ENCODE measurements around the gene HECTD2.

DNA sequence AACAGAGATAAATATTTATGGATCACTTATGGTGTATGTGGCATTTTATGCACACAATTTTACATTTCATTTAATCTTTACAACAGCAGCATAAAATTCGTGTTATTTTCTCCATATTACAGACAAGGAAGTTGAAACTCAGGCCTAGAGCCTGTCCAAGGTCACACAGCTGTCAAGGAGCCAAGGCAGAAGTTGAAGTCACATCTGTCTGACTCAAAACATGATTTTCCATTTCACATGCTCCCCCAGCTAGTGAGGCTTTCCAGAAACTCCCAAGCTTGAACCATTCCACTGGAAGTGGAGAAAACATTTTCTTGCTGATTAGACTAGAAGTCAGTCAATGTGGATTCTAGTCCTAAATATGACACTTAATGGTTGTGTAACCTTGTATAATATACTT, 110.5 kb downstream of the HECTD2 start:
- no peak for TF ChIP-seq CTCF (IDR thresholded peaks at IDR 0.05)
- no peak for TF ChIP-seq POLR2A (IDR thresholded peaks at IDR 0.05)
- no peak for TF ChIP-seq POLR2AphosphoS5 (IDR thresholded peaks at IDR 0.05)
